GM18907 (cell line): ENCODE data around the gene ERBB4.
"Not testable (repeated sequence)": the region's sequence is repeated elsewhere in the genome, so short reads cannot be mapped to it uniquely, and the experiment has no call there.

ENCODE experiments used
- ATAC-seq: cut with Tn5 transposase; IDR thresholded peaks from one replicate; pipeline ENCODE4 v1.9.1; 2021; ENCODE audit warnings: mild to moderate bottlenecking, moderate library complexity; ENCODE audit not compliant: unreplicated experiment

Gene ERBB4

DNA sequence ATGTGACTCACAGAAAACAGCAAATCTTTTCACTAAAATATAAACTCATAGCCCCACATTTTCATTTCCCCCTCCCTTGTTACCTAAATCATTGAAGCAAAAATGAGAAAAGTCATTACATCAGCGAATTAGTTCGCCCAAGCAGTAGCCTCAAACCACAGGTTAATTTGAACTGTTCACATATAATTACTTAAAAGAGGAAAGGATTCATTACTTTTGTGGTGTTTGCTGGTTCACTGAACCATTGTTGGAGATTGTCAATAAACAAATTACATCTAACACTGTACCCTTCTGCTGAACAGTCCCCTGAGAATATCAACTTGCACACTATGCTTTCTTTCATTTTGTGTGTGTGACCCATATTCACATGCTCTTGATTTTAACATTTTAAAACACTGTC is 238.7 kb downstream of the ERBB4 start:
- no peak for ATAC-seq

GRCh38 chr2:212299333-212299732 is 239.3 kb downstream of the ERBB4 start:
- no peak for ATAC-seq

GRCh38 chr2:212295571-212295970 is 243.0 kb downstream of the ERBB4 start:
- ATAC-seq: no peak

DNA sequence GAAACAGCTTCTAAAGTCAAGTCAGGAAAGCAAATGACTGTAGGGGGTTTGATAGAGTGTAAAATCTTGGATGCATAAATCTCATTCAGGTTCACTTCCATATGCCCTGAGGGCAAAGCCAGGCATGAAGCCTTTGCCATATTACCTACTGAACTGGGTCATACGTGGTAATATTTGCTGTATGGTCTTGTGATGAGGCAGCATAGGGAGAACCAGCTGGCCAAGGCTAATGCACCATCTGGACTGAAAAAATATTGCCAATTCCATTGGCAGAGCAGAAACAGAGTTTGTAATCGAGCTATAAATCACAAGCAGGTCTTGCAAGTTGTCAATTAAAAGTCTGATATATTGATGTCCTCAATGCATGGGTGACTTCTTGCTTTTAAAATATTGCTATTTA is 243.8 kb downstream of the ERBB4 start:
- ATAC-seq: no peak

DNA sequence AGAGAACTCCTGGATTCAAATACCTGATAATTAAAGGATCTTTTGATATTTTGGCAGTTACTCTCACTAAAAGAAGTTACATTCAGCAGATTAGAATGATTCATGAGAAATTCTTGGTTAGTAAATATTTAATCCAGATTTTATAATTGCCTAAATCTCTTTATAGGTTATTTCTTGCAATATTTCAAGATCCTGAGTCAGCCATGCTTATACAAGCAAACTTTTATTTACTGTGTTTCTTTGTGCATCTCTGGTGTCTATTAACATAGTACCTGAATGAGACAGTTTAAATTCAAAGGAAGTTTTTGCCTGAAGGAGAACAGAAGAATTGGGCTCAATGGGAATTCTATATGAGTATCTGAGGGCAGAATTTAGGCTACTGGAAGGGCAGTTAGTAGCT is 249.3 kb downstream of the ERBB4 start:
- no peak for ATAC-seq

GRCh38 chr2:212288308-212288707 is 250.3 kb downstream of the ERBB4 start:
- no peak for ATAC-seq

DNA sequence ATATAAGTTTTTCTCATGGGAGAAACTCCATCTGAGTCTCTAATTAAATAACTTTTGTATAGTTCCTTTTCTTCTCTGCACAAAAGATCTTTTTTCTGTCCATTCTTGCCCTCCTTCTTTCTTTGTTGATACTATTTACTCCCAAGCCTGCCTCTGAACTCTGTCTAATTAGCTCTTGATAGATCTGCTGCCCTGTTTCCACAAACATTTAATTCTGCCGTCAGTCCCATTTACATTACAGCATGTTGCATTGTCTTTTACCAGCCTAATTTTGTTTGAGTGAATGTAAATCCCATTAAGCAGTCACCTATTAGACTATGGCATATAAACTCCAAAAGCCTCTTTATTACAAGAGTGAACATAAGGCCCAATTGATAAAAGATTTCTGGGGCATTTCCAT is 254.4 kb downstream of the ERBB4 start:
- no peak for ATAC-seq

GRCh38 chr2:212282671-212283261 is 255.8 kb downstream of the ERBB4 start:
- no peak for ATAC-seq

DNA sequence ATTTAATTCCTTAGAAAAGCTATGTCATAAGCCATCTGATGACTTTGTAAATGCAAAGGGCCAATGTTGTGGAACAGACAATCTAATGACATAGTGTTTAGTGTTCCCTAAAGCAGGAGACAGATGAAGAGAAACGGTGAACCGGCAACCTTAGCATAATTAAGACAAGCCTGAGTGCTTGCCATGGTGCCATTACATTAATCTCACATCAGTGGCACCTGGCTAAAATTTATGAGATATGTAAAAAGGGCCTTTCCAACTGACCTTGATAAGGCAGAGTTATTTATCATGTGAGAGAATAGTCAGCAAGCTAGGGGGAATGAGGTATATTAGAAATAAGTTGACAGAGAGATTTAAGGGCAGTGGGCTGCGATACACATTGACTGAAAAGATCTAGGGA is 261.8 kb downstream of the ERBB4 start:
- no peak for ATAC-seq

DNA sequence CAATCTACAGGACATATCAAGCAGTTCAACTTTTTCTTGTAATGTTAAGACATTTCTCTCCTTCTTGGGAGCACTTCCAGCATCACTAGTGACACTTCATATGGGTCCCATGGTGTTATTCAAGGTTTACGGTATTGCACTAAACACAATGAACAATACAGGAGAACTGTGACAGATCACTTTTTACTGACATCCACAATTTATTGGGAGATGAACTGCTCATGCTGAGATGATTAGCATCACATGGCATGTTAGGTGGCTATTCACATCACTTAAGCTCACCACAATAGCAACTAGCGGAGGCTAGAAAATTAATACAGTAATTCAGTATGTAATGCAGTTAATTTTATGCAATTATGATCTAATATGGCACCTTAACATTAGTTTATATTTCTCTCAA is 264.4 kb downstream of the ERBB4 start:
- ATAC-seq: no peak

DNA sequence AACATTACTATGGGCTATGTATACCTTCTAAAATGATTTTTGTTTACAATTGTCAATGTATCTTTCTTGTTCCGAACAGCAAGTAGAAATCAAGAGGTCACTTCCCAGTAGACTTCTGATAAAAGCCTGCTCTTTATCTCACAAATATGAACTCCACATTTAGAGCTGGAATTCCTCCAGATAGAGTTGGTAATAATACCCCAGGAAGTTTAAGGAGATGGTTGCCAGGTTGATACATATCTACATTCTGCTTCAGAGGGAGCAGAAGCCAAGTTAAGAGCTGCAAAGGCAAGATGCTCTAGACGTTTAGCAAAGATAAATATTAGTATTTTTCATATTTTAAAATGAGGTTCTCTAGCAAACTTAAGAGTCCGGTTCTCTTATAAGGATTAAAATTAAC is 267.0 kb downstream of the ERBB4 start:
- ATAC-seq: no peak

DNA sequence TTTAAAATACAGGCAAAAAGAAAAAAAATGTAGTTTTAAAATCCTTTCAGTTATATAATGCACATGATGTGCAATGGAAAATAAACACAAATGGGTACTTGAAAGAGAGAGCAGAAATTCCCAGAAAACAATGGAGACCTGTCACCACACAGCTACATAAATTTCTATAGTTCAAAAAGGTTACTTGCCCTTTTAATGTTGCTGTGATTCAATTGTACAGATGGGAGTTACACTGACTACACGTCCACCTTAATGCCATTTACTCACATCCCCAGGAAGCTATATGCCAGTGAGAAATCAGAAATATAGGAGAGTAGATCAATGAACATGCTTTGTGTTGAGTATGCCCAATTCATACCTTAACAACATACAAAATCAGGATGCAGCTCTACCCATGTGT is 269.6 kb downstream of the ERBB4 start:
- no peak for ATAC-seq

- no peak for ATAC-seq
These were observed 272.3 kb downstream of the ERBB4 start for GRCh38 chr2:212266297-212266696.

GRCh38 chr2:212265777-212266176 is 272.8 kb downstream of the ERBB4 start:
- ATAC-seq: no peak

DNA sequence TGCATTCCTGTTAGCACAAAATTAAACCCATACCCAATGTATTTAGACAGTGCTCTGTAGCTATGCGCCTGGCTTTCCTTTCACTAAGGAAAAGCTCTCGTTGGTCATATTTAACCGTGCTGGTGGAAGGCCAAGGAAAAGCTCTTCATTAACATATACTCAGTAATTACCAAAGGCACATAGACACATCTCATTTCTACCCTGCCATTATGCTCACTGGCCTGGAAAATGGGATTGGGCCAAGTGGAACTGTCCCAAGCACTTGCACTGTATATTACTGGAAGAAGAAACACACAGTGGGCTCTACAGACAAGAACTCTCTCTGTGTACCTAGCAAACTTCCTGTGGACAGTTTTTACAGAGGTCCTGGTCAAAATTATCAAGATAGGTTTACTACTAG is 274.4 kb downstream of the ERBB4 start:
- ATAC-seq: no peak

- no peak for ATAC-seq
These were observed 279.4 kb downstream of the ERBB4 start for GRCh38 chr2:212259226-212259625.

DNA sequence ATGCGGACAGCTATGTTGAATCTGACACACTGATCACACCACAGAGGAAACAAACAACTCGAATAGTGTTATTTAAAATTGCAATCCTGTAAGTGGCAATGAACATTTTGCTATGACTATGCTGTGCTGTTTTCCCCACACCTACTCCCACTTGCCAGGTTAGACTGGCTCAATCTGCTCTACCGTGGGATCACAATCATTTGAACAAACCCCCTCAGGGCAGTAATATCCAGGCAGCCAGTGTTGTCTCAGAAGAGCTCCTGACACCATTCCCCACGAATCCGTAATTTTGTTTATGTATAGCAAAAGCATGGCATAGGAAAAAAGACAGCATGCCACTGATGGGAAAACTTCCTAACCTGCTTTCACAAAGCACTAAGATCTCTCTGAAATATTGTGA is 284.3 kb downstream of the ERBB4 start:
- ATAC-seq: no peak

GRCh38 chr2:212249451-212249850 is 289.2 kb downstream of the ERBB4 start:
- ATAC-seq: no peak

DNA sequence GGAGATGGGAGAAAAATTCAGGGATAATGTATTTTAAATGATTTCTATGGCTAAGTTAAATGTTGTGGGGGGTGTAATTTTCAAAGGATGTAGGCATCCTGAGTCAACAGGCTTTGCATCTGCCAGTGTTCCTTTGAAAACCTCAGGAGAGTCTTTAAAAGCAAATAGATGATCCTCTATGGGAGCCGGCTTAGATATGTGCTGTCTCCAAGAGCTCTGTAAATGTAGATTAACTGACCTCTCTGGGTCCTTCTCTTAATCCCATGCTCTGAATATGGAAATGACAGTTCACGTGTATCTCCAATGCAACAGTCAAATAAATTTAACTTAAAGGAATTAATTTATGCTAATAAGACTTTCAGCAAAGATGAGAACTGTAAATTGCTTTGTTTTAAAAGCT is 292.7 kb downstream of the ERBB4 start:
- ATAC-seq: no peak

DNA sequence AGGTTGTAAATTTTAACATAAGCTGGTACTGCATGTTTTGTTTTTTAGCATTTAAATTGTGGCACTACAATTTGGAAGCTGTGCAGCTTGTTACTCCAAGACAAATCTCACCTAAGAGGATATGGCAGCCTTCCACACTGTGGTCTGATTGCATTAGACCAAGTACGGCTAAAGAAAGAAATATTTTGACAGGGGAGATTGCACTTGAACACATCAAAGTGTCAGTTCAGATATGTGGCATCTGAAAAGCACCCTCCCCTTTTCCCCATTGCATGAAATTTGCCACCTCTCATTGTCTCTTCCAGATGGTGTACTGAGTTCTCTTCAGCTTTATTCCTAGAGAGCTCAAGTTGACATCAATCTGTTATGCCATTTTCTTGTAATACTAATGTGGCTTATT is 295.9 kb downstream of the ERBB4 start:
- ATAC-seq: no peak

DNA sequence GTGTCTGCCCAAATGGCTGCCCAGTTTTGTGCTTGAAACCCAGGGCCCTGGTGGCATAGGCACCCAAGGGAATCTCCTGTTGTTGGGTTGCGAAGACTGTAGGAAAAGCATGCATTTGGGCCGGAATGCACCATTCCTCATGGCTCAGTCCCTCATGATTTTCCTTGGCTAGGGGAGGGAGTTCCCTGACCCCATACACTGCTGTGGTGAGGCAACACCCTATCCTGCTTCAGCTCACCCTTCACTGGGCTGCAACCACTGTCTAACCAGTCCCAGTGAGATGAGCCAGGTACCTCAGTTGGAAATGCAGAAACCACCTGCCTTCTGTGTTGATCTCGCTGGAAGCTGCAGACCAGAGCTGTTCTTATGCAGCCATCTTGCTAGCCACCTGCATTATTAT is 300.4 kb downstream of the ERBB4 start:
- not testable (repeated sequence) for ATAC-seq

- no peak for ATAC-seq
These were observed 301.1 kb downstream of the ERBB4 start for GRCh38 chr2:212237350-212238095.

DNA sequence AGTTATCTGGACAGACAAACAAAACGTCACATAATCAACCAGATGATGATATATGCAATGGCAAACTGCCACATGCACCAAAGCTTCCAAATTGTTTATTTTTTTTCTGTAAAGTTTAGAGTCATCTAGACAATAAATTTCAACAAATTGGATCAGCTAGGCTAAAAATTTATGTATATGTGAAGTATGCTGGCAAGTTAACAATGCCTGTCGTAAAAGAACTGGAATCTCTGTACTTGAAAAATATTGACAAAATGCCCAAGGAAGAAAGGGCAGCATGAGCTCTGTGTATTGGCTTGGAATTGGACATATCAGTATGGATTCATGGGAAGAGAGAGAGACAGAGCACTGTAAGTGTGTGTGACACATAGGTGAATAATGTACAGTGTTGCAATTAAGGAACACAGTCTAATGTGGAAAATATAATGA is 309.8 kb downstream of the ERBB4 start:
- ATAC-seq: no peak
